GM12892 (cell line): ENCODE measurements around the gene FBXO21.

Experiments used
- POLR2A ChIP-seq: IDR thresholded peaks from 2 replicates; pipeline ENCODE4 v1.6.1; 2011; ENCODE audit warnings: low read depth, low read length, control low read depth
- POLR2AphosphoS5 ChIP-seq: IDR thresholded peaks from 2 replicates; pipeline ENCODE4 v1.6.1; 2011; ENCODE audit warnings: low read depth, low read length, control low read depth

DNA sequence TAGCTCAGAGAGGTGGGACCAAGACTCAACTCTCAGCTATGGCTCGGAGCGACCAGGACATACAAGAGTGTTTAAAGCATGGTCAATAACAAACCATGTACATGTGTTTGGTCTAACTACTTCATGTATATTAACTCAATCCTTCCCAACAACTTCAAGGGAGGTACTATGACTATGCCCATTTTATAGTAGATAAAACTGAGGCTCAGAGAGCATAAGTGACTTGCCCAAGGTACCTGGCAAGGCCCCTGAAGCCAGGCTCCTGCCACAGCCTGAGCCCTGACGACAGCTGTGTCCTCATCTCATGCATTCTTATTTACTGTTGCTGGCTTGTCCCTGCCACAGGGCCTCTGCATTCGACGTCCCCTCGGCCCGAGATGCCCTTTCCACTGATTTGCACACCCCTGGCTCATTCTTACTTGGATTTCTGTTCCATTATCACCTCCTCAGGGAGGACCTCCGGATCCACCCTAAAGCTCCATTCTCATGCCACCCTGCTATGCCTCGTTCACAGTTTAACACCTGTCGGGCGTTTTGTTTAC lies 93.7 kb downstream of the FBXO21 start:
- no peak for TF ChIP-seq POLR2AphosphoS5
- TF ChIP-seq POLR2A, result no peak
